ENCODE results near the gene FKBP5.
"Not testable (repeated sequence)": the region's sequence is repeated elsewhere in the genome, so short reads cannot be mapped to it uniquely, and the experiment has no call there.

The FKBP5 gene

GRCh38 chr6:35607517-35608233 is 81.0 kb downstream of the FKBP5 start:
- DNase-seq = no peak

GRCh38 chr6:35605600-35605999 is 83.1 kb downstream of the FKBP5 start:
- no peak for DNase-seq

- DNase-seq = no peak
Measured at GRCh38 chr6:35603326-35604202, 85.2 kb downstream of the FKBP5 start.

DNA sequence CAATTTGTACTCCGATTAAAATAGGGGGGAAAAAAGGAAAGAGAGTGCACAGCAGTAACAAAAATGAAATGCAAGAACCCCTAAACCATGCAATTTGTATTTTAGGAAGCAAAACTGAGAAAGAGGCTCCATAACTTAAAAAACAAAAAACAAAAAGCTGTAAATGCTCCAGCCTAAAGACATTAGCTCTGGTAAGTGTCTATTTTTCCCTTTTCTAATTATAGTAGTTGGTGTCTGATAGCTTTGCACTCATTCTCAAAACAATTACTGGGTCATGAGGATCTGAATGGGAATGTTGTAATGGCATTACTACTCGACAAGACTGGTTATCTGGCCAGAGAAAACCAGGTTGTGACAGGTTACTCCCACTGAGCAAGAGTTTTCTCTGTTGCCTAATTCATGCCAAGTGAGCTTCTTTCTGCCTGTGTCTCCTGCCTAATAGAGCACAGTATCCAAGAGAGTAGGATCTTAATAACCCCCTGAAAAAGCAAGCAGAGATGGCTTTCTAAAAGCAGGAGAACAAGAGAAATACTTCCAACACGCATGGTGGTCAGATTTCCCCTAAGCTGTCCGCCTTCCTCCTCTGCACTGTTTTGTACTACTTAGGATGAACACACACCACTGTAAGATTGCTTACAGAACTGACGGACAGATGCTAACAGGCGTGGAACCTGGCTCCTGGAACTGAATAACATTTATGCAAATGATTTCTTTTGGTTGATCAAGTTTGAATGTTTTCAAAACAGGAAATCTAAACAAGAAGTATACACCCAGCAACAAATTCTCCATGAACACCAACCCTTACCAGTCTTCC is 86.4 kb downstream of the FKBP5 start:
- DNase-seq = no peak

DNA sequence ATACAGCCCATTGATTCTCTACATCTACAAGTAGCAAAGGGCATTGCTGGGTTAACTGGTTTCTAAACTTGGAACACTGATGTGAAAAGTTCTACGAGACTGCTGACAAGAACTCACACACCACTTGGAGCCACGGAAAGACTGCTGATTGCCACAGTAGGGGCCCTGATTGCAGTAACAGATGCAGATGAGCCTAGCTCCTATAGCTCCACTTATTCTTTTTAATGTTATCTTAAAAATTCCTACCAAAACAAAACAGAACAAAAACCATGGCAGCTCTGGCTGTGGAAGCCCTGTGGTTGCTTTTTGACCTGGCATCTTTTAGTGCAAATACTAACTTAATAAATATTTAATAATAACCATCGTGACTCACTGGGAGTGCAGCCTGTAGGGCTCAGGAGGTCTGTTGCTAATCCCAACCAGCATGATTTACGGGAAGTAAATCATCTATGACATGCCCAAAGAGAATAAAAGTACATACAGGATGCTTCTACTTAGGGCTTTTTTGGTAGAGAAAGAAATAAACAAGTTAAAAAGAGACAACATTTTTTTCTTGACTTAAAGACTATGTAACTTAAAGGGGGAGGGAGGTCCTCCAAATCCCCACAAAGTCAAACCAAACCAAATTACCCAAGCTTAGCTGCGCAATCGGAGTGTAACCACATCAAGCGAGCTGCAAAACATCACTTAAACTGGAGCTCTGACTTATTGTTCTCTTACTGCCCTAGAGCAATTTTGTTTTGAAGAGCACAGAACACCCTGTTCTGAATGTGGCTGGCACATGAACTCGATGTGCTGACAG is 87.2 kb downstream of the FKBP5 start:
- DNase-seq = no peak

DNA sequence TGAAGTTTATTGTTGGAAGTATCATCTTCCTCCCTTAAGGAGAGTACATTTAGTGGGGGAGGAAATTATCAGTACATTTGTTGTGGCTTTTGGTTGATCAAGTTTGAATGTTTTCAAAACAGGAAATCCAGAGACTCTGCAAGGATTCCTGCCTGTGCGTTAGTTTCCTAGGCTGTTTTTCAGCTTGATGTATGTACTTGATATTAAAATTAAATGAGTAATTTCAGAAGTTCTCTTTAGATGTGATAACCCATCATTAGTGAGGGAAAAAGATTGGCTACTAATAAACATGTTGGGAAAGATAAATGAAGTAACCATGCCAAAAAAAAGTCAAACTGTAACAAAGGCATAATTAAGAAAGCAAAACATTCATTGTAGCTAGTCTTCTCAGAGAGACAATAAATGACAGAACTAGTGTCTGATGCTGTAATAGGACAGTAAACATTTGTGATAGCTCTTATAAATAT is 88.0 kb downstream of the FKBP5 start:
- DNase-seq = no peak

DNA sequence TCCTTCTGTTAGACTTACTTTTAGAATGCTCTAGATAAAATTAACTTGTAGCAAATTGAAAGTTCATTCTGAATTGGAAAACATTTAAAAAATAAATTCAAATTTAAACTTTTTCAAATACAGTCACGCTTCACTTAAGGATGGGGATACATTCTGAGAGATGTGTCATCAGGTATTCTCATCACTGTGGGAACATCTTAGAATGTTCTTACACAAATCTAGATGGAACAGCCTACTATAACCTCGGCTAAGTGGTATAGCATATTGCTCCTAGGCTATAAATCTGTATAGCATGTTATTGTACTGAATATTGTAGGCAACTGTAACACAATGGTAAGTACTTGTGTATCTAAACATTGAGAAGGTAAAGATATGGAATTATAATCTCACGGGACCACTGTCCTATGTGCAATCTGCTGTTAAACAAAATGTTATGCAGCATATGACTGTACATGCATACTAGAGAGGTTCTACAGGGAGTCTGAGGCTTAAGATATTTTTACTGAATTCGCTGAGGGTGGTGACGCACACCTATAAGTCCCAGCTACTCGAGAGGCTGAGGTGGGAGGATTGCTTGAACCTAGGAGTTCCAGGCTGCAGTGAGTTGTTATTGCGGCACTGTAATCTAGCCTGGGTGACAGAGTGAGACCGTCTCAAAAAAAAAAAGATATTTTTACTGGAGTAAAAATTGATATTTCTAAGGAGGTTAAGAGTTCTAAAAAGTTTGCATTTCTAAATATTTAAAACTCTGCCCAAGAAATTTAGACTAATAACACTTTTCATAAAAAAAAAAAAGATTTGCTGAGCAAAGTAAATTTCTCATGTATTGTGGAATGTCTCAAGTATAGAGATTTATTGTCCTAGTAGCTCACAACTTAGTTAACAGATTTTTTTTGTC is 88.7 kb downstream of the FKBP5 start:
- DNase-seq = no peak

DNA sequence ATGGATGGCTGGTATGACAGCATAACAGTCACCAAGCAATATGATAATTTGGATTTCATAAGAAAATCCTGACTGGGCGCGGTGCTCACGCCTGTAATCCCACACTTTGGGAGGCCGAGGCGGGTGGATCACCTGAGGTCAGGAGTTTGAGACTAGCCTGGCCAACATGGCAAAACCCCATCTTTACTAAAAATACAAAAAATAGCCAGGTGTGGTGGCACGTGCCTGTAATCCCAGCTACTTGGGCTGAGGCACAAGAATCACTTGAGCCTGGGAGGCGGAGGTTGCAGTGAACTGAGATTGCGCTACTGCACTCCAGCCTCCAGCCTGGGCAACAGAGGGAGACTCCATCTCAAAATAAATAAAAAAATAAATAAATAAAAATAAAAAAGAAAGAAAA is 90.1 kb downstream of the FKBP5 start:
- not testable (repeated sequence) for DNase-seq

DNA sequence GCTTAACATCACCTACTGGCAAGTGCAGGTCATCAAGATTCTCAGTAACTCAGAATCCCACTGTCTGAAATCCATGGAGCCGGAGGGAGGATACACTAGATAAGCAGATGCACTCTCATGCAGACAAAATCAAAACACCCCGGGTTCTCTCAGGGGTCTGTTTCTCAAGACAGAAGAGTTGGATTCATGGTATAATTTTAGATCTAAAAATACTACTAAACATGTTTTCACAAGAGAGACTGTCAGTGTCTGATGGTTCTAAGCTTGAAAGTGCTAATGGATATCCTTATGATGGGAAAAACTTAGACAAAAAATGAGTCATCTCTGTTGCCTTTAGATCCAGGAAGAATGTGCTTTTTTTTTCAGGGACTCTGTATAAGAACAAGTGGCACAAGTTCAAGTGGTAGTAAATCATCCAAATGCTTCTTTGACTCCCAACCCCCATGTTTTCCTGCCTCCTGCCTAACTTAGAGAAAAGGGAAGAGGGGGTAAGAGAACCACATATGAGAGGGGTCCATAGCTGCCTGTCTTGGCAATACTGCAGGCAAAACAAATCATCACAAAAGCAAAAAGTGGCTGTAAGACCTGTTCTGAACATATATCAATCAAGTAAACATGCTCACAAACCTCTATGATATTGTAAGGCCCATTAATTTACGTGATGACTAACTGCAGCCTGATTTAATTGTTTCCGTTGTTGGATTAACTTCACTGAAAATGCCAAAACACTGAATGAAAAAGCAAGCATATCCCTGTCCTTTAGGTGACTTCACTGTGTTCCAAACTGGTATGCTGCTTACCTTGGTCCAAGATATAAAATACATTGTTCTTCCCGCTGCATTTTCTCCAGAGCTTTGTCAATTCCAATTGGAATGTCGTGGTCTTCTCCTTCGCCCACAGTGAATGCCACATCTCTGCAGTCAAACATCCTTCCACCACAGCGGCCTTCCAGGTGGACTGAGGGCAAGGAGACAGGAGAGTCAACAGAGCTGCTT is 92.0 kb downstream of the FKBP5 start:
- no peak for DNase-seq

- no peak for DNase-seq
Measured at GRCh38 chr6:35594503-35595186, 94.1 kb downstream of the FKBP5 start.

DNA sequence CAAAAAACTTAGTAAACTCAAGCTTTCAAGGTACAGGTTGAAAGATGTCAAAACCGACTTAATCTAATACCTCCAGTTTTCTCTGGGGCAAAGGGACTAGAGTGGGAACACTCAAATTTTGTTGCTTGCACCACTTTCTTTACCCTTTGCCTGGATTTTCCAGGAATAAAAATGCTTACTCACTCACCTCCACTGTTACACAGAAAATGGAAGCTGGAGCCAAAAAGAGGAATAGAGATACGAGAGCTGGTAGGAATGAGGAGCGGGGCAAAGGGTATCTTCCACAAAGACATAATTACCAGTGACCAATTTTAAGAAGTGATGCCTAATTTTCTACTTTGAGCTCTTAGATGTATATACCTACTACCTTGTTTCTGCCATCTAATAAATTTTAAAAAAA is 96.5 kb downstream of the FKBP5 start:
- DNase-seq = no peak

DNA sequence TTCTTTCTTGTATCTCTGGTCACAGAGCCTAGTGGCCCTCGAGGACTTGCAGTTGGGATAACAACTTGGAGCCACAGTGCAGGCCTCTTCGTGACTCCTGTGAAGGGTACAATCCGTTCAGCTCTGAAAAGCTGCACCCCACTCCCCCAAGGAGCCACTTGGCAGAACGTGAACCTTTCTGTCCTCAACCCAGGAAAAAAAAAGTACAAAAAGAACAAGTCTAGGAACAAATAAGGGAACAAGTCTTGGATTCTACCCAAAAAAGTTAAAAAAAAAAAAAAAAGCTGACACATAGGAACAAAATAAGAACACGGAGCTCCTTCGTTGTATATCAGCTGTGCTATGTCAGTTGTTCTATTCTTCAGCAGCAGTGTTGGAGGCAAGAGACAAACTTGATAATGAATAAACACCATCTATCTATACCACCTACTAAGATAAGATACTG is 98.1 kb downstream of the FKBP5 start:
- no peak for DNase-seq

DNA sequence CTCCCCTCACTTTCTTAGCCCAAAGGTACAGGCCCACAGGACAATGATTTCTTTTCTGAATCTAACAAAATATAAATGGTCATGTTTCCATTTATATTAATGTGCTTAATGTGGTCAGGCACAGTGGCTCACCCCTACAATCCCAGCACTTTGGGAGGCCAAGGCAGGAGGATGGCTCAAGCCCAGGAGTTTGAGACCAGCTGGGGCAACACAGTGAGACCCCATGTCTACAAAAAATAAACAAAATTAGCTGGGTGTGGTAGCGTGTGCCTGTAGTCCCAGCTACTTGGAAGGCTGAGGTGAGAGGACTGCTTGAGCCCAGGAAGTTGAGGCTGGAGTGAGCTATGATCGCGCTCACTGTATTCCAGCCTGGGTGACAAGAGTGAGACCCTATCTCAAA is 98.8 kb downstream of the FKBP5 start:
- no peak for DNase-seq

- no peak for DNase-seq
Measured at GRCh38 chr6:35589201-35589739, 99.4 kb downstream of the FKBP5 start.

GRCh38 chr6:35587167-35587566 is 101.5 kb downstream of the FKBP5 start:
- no peak for DNase-seq

- no peak for DNase-seq
Measured at GRCh38 chr6:35586542-35586941, 102.2 kb downstream of the FKBP5 start.

DNA sequence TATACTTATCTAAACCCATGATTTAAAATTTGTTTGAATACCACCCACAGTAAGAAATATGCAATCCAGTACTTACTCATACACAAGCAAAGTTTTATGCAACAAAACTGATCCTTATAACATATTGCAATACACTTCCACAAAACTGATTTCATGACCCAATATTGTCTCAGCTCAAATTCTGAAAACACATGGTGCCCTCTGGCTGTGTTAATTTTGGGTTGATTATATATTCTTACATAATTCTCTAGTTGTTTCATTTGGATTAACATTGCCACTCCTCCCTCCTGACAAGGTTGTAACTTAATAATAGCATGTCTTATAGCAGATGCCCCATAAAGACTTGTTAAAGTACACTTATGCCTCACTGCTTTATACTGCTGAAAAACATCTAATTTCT is 103.1 kb downstream of the FKBP5 start:
- no peak for DNase-seq

DNA sequence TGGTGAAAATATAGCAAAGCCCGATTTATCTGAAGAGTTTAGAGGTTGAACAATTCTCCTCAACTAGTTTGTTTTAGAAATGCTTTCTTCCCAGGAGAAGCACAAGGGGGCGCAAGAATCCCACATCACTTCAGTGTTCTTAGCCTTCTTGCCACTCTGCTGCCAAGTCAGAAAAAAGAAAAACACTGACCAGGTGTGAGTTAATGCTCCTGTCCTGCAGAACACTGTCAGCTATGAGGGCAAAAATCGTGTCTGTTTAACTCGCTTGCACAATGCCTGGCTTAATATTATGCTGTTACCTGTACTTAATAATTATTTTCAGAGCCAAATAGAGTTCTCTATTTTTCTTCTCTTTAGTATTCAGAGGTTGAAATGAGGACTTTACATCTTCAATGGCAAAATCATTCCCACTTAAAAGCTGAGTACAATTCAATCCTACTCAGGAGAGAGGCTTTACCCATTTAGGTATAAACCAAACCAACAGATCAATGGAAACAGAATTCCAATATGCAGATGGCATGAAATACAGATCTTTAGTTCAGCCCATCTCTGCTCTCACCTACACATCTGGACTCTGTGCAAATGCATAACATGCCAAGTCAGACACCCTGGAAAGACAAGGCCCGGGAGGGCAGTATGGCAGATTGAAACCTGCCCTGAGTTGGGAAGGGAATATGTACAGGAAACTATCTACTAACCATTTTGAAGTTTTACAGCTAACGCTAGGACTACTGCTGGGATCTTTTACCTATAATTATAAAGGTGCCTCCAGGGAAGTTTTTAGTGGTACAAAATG is 104.6 kb downstream of the FKBP5 start:
- DNase-seq = peak; percentile 59

Measured in stimulated activated CD4-positive, alpha-beta T cell treated with anti-CD3 and anti-CD28 coated beads, Interleukin-12 subunit alpha, Interleukin-12 subunit beta, amount 100 ng/mL, for 4 hours (primary cell).